HepG2 (cell line): ENCODE measurements around the gene LPAR1. TPM values are rescaled to one million over a fixed set of nuclear protein-coding genes. Genes with fewer than 3 reads are reported as not detected.

Source experiments
- ATAC-seq: fragments of 200-7000 bp; cut with Tn5 transposase; 3 replicates; pipeline ENCODE4 v1.9.1; 2020; ENCODE audit warnings: mild to moderate bottlenecking, moderate library complexity
- BruUV-seq: library from RNA; stranded (reverse); fragments of 400-500 nt; replicated peaks from 2 replicates; lab custom pipeline; 2021; lab: Mats Ljungman, UMichigan
- CTCF ChIA-PET: fragments of 300-600 bp; formaldehyde crosslinking; extraction: SDS; loops from one replicate; lab custom pipeline; 2021; ENCODE audit warnings: low total read pairs, inconsistent platforms, low intra/inter-chr PET ratio; lab: Yijun Ruan, JAX
- POLR2A ChIA-PET: fragments of 350-600 bp; sonication (Branson Sonifier 250); formaldehyde crosslinking; loops from one replicate; lab custom pipeline; 2020; ENCODE audit warnings: antibody characterized with exemption, inconsistent platforms; lab: Yijun Ruan, JAX
- DNase-seq: peaks from one replicate; pipeline ENCODE4 v3.0.0-alpha.2; 2015; ENCODE audit warnings: low spot score
- FAIRE-seq: peaks from 3 replicates; lab custom pipeline; 2011; peaks lifted over from hg19 to GRCh38; lab: Jason Lieb, UNC
- H2AFZ ChIP-seq: one replicate; pipeline ENCODE4 v1.6.1; 2011; ENCODE audit warnings: low read length, inconsistent platforms
- H3K27ac ChIP-seq: fragments of 300-600 bp; 3 replicates; pipeline ENCODE4 v1.8.0; 2011; ENCODE audit warnings: mixed run types, mild to moderate bottlenecking, mixed read lengths, low read length, inconsistent platforms; ENCODE audit not compliant: insufficient read depth; ENCODE audit errors: extremely low read length
- H3K27me3 ChIP-seq, 2 experiments: fragments of 200-600 bp in 1 of 2; 2 replicates in 1 of 2; 3 replicates in 1 of 2; pipeline versions ENCODE4 v1.6.0 to v1.8.0; 2011; ENCODE audit warnings: low read length in 2 of 2, mild to moderate bottlenecking in 2 of 2, moderate library complexity in 2 of 2, inconsistent platforms in 1 of 2; ENCODE audit not compliant: insufficient read depth in 2 of 2, control insufficient read depth in 1 of 2
- H3K36me3 ChIP-seq, 2 experiments: fragments of 200-600 bp in 1 of 2; replicated peaks in 1 of 2; 2 replicates in 1 of 2; 3 replicates in 1 of 2; pipeline versions ENCODE4 v1.5.1 to v1.8.0; 2011; ENCODE audit warnings: low read length in 2 of 2, inconsistent platforms in 1 of 2; ENCODE audit not compliant: insufficient read depth in 2 of 2, control insufficient read depth in 1 of 2
- H3K4me1 ChIP-seq: 2 replicates; pipeline ENCODE4 v1.5.1; 2012; ENCODE audit warnings: low read length, inconsistent platforms; ENCODE audit not compliant: insufficient read depth
- H3K4me2 ChIP-seq: 2 replicates; pipeline ENCODE4 v1.6.0; 2011; ENCODE audit warnings: low read depth, low read length, inconsistent platforms
- H3K4me3 ChIP-seq, 3 experiments: fragments of 200-600 bp in 1 of 3; sonication (generic), shearing (Covaris generic) in 1 of 3; replicated peaks in 1 of 3; 2 replicates each; pipeline ENCODE4 v1.5.1; 2011 to 2016; ENCODE audit warnings: low read length in 3 of 3, inconsistent platforms in 2 of 3, low read depth in 2 of 3, mild to moderate bottlenecking in 2 of 3, control low read depth in 1 of 3, mixed read lengths in 1 of 3; ENCODE audit not compliant: insufficient read depth in 1 of 3
- H3K79me2 ChIP-seq: one replicate; pipeline ENCODE4 v1.6.1; 2011; ENCODE audit warnings: low read length, inconsistent platforms; ENCODE audit not compliant: insufficient read depth
- H3K9ac ChIP-seq: 2 replicates; pipeline ENCODE4 v1.6.0; 2011; ENCODE audit warnings: mild to moderate bottlenecking, low read depth, low read length, inconsistent platforms; ENCODE audit not compliant: insufficient read depth
- H3K9me3 ChIP-seq: 2 replicates; pipeline ENCODE4 v1.5.1; 2012; ENCODE audit warnings: mild to moderate bottlenecking, low read length
- H4K20me1 ChIP-seq: 2 replicates; pipeline ENCODE4 v1.6.0; 2011; ENCODE audit warnings: inconsistent platforms, mild to moderate bottlenecking, low read length, moderate library complexity; ENCODE audit not compliant: insufficient read depth
- AGO2 ChIP-seq: fragments of 200-400 bp; formaldehyde crosslinking; optimal IDR thresholded peaks from 2 replicates; pipeline ENCODE3; 2017; ENCODE audit warnings: mild to moderate bottlenecking, low read depth, low read length, moderate library complexity
- CEBPB ChIP-seq: IDR thresholded peaks from 2 replicates; pipeline ENCODE4 v1.6.1; 2011; ENCODE audit warnings: low read depth, low read length, improper control_type of control experiment, borderline replicate concordance
- DDIT3 ChIP-seq: sonication (generic); formaldehyde crosslinking; IDR thresholded peaks from 2 replicates; pipeline ENCODE4 v1.4.0; 2020; ENCODE audit warnings: mild to moderate bottlenecking, missing genetic modification reagents
- FOXM1 ChIP-seq: sonication (generic); formaldehyde crosslinking; IDR thresholded peaks from 2 replicates; pipeline ENCODE4 v1.5.0; 2020; ENCODE audit warnings: missing genetic modification reagents
- GATA4 ChIP-seq: sonication (generic); IDR thresholded peaks from 2 replicates; pipeline ENCODE4 v1.6.1; 2016; ENCODE audit warnings: antibody characterized with exemption, low read depth, borderline replicate concordance
- HNF4G ChIP-seq, 2 experiments: sonication (generic) in 1 of 2; formaldehyde crosslinking in 1 of 2; IDR thresholded peaks; 2 replicates each; pipeline versions ENCODE4 v1.4.0 to v1.6.1; 2011 to 2020; ENCODE audit warnings: borderline replicate concordance in 2 of 2, low read depth in 2 of 2, mild to moderate bottlenecking in 2 of 2, low read length in 1 of 2, missing genetic modification reagents in 1 of 2, moderate library complexity in 1 of 2
- NFATC3 ChIP-seq: sonication (generic); formaldehyde crosslinking; IDR thresholded peaks from 2 replicates; pipeline ENCODE4 v1.5.1; 2020; ENCODE audit warnings: mild to moderate bottlenecking, missing genetic modification reagents
- NFKBIZ ChIP-seq: IDR thresholded peaks from 2 replicates; pipeline ENCODE4 v1.6.1; 2018; ENCODE audit warnings: missing genetic modification reagents, missing compliant biosample characterization
- POLR2AphosphoS5 ChIP-seq: IDR thresholded peaks from 2 replicates; pipeline ENCODE4 v1.6.1; 2012; ENCODE audit warnings: low read depth, low read length
- SP4 ChIP-seq: sonication (generic); formaldehyde crosslinking; IDR thresholded peaks from 2 replicates; pipeline ENCODE4 v1.8.1; 2023; ENCODE audit warnings: mild to moderate bottlenecking, missing genetic modification reagents
- STAT5B ChIP-seq: sonication (generic); formaldehyde crosslinking; IDR thresholded peaks from 2 replicates; pipeline ENCODE4 v1.4.0; 2020; ENCODE audit warnings: missing genetic modification reagents
- ZNF180 ChIP-seq: sonication (generic); formaldehyde crosslinking; IDR thresholded peaks from 2 replicates; pipeline ENCODE4 v1.4.0; 2020; ENCODE audit warnings: low read depth, missing genetic modification reagents, borderline replicate concordance
- ZNF788 ChIP-seq: sonication (generic); formaldehyde crosslinking; IDR thresholded peaks from 2 replicates; pipeline ENCODE4 v1.5.0; 2020; ENCODE audit warnings: mild to moderate bottlenecking, missing genetic modification reagents, borderline replicate concordance
- WGBS: methylation state at CpG from one replicate; pipeline ENCODE4 v1.1.6; 2017; ENCODE audit warnings: low lambda C conversion rate; 5-methylcytosine and 5-hydroxymethylcytosine counted together
- in situ Hi-C: cut with HindIII; loops from 2 replicates; pipeline ENCODE4 v1.10.0; 2017; ENCODE audit warnings: low pct_unique_long_range_greater_than_20kb; ENCODE audit not compliant: extremely low pct_ligation_motif_present
- intact Hi-C: fragments of 100-400 bp; cut with micrococcal nuclease; formaldehyde crosslinking; loops from one replicate; pipeline ENCODE4 v1.10.0; 2022; ENCODE audit not compliant: unreplicated experiment
- polyA plus RNA-seq, 8 experiments: library from polyadenylated mRNA; depleted of rRNA in 3 of 8; stranded (reverse) in 7 of 8; unstranded in 1 of 8; fragments of >200 nt; fragmentation: Illumina TruSeq in 4 of 8; extraction: Trizol in 4 of 8; gene quantifications; 2 replicates each; pipeline versions ENCODE4 v1.2.1 to v1.2.3, GENCODE V29; 2011 to 2016; ENCODE audit warnings: low read depth in 4 of 8, missing spikeins in 1 of 8, mixed read lengths in 1 of 8; ENCODE audit not compliant: insufficient read depth in 1 of 8
- total RNA-seq, 5 experiments: library from RNA; depleted of rRNA; stranded (reverse); fragments of >200 nt; fragmentation: Illumina TruSeq; extraction: Trizol; gene quantifications; 2 replicates each; pipeline ENCODE4 v1.2.3, GENCODE V29; 2016; ENCODE audit warnings: low read depth in 1 of 5
- TF ChIP-seq, protein P1 (sequence below): sonication (generic); formaldehyde crosslinking; IDR thresholded peaks from 2 replicates; pipeline ENCODE4 v1.9.0; 2021; ENCODE audit warnings: missing genetic modification reagents, mild to moderate bottlenecking, borderline replicate concordance

LPAR1 gene
- total and polyA plus RNA-seq, 2 of the 13 experiments (the other 11 are each of a cell fraction or from before 2014, with no cell fraction given) = not detected

DNA sequence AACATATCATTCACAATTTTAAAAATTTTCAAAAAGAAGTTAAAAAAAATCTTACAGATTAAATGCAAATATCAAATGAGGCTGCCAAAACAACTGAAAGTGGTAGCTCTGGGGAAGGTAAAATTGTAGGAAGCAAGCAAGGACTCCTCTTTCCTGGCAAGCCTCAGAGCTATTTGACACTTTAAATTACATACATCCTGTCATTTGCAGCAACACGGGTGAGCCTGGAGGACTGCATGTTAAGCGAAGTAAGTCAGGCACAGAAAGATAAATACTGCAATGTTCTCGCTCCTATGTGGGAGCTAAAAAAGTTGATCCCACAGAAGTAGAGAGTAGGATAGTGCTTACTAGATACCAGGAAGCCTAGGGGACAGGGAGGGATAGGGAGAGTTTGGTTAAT is 58.0 kb downstream of the LPAR1 start (continued):
- TF ChIP-seq, protein P1, sequence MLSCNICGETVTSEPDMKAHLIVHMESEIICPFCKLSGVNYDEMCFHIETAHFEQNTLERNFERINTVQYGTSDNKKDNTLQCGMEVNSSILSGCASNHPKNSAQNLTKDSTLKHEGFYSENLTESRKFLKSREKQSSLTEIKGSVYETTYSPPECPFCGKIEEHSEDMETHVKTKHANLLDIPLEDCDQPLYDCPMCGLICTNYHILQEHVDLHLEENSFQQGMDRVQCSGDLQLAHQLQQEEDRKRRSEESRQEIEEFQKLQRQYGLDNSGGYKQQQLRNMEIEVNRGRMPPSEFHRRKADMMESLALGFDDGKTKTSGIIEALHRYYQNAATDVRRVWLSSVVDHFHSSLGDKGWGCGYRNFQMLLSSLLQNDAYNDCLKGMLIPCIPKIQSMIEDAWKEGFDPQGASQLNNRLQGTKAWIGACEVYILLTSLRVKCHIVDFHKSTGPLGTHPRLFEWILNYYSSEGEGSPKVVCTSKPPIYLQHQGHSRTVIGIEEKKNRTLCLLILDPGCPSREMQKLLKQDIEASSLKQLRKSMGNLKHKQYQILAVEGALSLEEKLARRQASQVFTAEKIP (CRISPR knock-in tag) = no peak
- TF ChIP-seq HNF4G (IDR thresholded peaks at IDR 0.05; ENCODE audit: borderline replicate concordance, low read depth, low read length) (no peak), HNF4G (CRISPR knock-in tag; IDR thresholded peaks at IDR 0.05; ENCODE audit: borderline replicate concordance, low read depth) (no peak)
- TF ChIP-seq, all 625 proteins: peak for 0

DNA sequence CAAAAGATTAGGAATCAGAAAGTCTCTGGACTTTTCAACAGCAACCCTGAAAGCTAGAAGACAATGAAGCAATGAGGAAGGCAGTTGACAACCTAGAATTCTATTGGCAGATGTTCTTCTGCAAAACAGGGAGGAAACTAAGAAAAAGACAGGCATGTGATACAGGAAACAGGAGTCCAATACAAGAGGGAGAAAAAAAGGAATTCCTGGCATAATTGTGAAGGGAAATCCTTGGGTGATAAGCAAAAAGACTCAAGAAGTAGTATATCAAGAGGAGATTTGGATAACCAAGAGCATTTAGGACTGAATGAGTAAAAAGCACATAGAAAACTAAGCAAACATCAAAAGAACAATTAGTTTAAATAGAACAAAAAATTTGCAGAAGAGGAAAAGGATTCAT is 58.6 kb downstream of the LPAR1 start:
- intact Hi-C loops (no loop called here), in situ Hi-C loops (no loop called here)
- H3K9me3 ChIP-seq = no peaks in the 10 kb centered on the region
- DNase-seq (no peak), ATAC-seq (no peak), FAIRE-seq (no peak)
- H3K79me2 ChIP-seq = no peaks in the 10 kb centered on the region
- H4K20me1 ChIP-seq = no peaks in the 10 kb centered on the region
- no peak overlapping the region for H3K27ac ChIP-seq
- ChIA-PET POLR2A (no interaction called here), CTCF (no interaction called here)
- TF ChIP-seq SP4 (CRISPR knock-in tag) = no peak
- no peaks in the 10 kb centered on the region for H3K36me3 ChIP-seq
- no peak overlapping the region for H2AFZ ChIP-seq
- H3K9ac ChIP-seq = no peak overlapping the region
- no peaks in the 10 kb centered on the region for H3K4me1 ChIP-seq
- H3K4me3 ChIP-seq = no peak overlapping the region
- H3K27me3 ChIP-seq = no peaks in the 10 kb centered on the region
- no peak overlapping the region for H3K4me2 ChIP-seq
- BruUV-seq = no TSS peak

DNA sequence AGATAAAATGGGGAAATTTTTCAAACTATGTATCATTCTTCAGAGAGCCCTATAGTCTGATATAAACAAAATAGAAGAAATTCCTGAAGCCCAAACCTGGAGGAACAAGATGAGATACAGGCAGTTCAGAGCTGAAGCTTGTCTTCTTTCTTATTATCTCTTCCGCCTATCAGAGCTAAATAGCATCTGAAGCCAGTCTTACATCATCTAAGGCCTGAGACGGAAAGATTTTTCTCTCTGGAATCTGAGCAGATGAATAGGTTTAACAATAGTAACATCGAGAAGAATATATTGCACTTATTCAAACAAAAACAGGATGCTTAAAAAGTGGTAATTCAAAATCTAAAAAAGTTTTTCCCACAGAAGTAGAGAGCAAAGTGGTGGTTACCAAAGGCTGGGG is 59.8 kb downstream of the LPAR1 start:
- BruUV-seq = no TSS peak

More for the DNA sequence above, 59.8 kb downstream of the LPAR1 start:
- no peaks in the 10 kb centered on the region for H4K20me1 ChIP-seq
- H3K36me3 ChIP-seq = no peaks in the 10 kb centered on the region
- FAIRE-seq = no peak
- ATAC-seq = no peak
- 23% methylated on average over 3 of the region's 3 CpGs for WGBS
- no peak for DNase-seq
- TF ChIP-seq FOXM1 (CRISPR knock-in tag) = no peak
- no peak for TF ChIP-seq STAT5B (CRISPR knock-in tag)
- no peak for TF ChIP-seq NFATC3 (CRISPR knock-in tag)
- no peak for TF ChIP-seq CEBPB
- TF ChIP-seq NFKBIZ (CRISPR knock-in tag) = no peak
- TF ChIP-seq ZNF788 = no peak
- no peak for TF ChIP-seq AGO2
- no peak for TF ChIP-seq ZNF180
- no peak for TF ChIP-seq DDIT3 (CRISPR knock-in tag)
- no peak for TF ChIP-seq POLR2AphosphoS5
- no peak for TF ChIP-seq GATA4
- TF ChIP-seq, all 625 proteins: peak for 0
- Histone ChIP-seq H3K9me3 (no peaks in the 10 kb centered on the region), H3K79me2 (no peaks in the 10 kb centered on the region), H3K27ac (no peak overlapping the region), H3K4me3 (no peak overlapping the region), H3K4me2 (no peak overlapping the region), H3K27me3 (no peaks in the 10 kb centered on the region), H3K4me1 (no peaks in the 10 kb centered on the region), H2AFZ (no peak overlapping the region), H3K9ac (no peak overlapping the region)
- ChIA-PET CTCF (no interaction called here), POLR2A (no interaction called here)
- intact Hi-C loops (no loop called here), in situ Hi-C loops (no loop called here)
